K562 (cell line): ENCODE measurements around the gene AK2.

Source experiments
- BDP1 ChIP-seq: IDR thresholded peaks from 3 replicates; pipeline ENCODE4 v1.6.1; 2011; ENCODE audit not compliant: insufficient read length, insufficient read depth
- KAT7 ChIP-seq: sonication (generic); formaldehyde crosslinking; IDR thresholded peaks from 2 replicates; pipeline ENCODE4 v1.8.0; 2022; ENCODE audit warnings: missing genetic modification reagents, mild to moderate bottlenecking, borderline replicate concordance
- POLR2A ChIP-seq: fragments of 450-650 bp; conservative IDR thresholded peaks from 2 replicates; pipeline ENCODE4 v1.6.1; 2016
- PRDM10 ChIP-seq: fragments of 450-650 bp; IDR thresholded peaks from 2 replicates; pipeline ENCODE4 v1.6.1; 2018; ENCODE audit not compliant: partially characterized antibody
- SOX6 ChIP-seq: fragments of 450-650 bp; IDR thresholded peaks from 2 replicates; pipeline ENCODE4 v1.6.1; 2014; ENCODE audit warnings: mild to moderate bottlenecking
- ZNF174 ChIP-seq: fragments of 250-450 bp; sonication (Bioruptor Pico); IDR thresholded peaks from 2 replicates; pipeline ENCODE4 v1.4.0; 2020; ENCODE audit warnings: mild to moderate bottlenecking

- TF ChIP-seq SOX6 = no peak
- TF ChIP-seq ZNF174 = no peak
- no peak for TF ChIP-seq POLR2A
- no peak for TF ChIP-seq BDP1
- no peak for TF ChIP-seq KAT7
- no peak for TF ChIP-seq PRDM10
Observed at GRCh38 chr1:33045246-33045645, 8.6 kb upstream of the AK2 start.
